Upper lobe of left lung (tissue), 4 donors: ENCODE measurements around the gene LMCD1.

ENCODE experiments used
- CTCF ChIP-seq, 6 experiments: fragments of 450-650 bp in 4 of 6; fragments of 200-600 bp in 2 of 6; sonication (generic) in 2 of 6; IDR thresholded peaks; one replicate each; pipeline ENCODE4 v1.5.1; 2016 to 2019; ENCODE audit warnings: antibody characterized with exemption in 6 of 6
- EP300 ChIP-seq, 4 donors: sonication (generic); formaldehyde crosslinking; IDR thresholded peaks; one replicate each; pipeline ENCODE4 v1.5.1; 2017; ENCODE audit warnings: antibody characterized with exemption in 4 of 4, control low read depth in 2 of 4

GRCh38 chr3:8504611-8504973 lies 3.0 kb downstream of the LMCD1 start:
- TF ChIP-seq CTCF (IDR thresholded peaks at IDR 0.05): no peak
- TF ChIP-seq EP300 (IDR thresholded peaks at IDR 0.05): no peak
